Nephron progenitor cell (in vitro differentiated cells): ENCODE results near the gene TBC1D12.

Experiments
- DNase-seq: peaks from one replicate; pipeline ENCODE4 v3.0.0; 2021
- H3K27ac Mint-ChIP-seq: 2 replicates; pipeline ENCODE4 v1.8.0; 2021; ENCODE audit warnings: mild to moderate bottlenecking, moderate library complexity, mixed read lengths
- H3K27me3 Mint-ChIP-seq: 2 replicates; pipeline ENCODE4 v1.8.0; 2021; ENCODE audit warnings: mild to moderate bottlenecking, low read depth, mixed read lengths; ENCODE audit not compliant: poor library complexity
- H3K36me3 Mint-ChIP-seq: 2 replicates; pipeline ENCODE4 v1.8.0; 2021; ENCODE audit warnings: low read depth, mixed read lengths
- H3K4me1 Mint-ChIP-seq: 2 replicates; pipeline ENCODE4 v1.8.0; 2021; ENCODE audit warnings: mixed read lengths
- H3K4me3 Mint-ChIP-seq: 2 replicates; pipeline ENCODE4 v1.8.0; 2021; ENCODE audit warnings: mild to moderate bottlenecking, moderate library complexity, mixed read lengths
- H3K9me3 Mint-ChIP-seq: 2 replicates; pipeline ENCODE4 v1.8.0; 2021; ENCODE audit warnings: mild to moderate bottlenecking, moderate library complexity, mixed read lengths
- CTCF ChIP-seq: fragments of 200-600 bp; sonication (generic); IDR thresholded peaks from 2 replicates; pipeline ENCODE4 v1.5.0; 2021; ENCODE audit warnings: antibody characterized with exemption

TBC1D12 gene

GRCh38 chr10:94489107-94489506 is 86.8 kb downstream of the TBC1D12 start:
- no peaks in the 10 kb centered on the region for H3K4me1 Mint-ChIP-seq
- no peak overlapping the region for H3K4me3 Mint-ChIP-seq
- peaks cover 24% of the 10 kb centered on the region for H3K36me3 Mint-ChIP-seq
- no peak for DNase-seq
- H3K27me3 Mint-ChIP-seq: no peaks in the 10 kb centered on the region
- peaks cover 26% of the 10 kb centered on the region for H3K9me3 Mint-ChIP-seq
- TF ChIP-seq CTCF: no peak
- H3K27ac Mint-ChIP-seq: no peak overlapping the region

- Mint-ChIP-seq H3K4me3 (no peak overlapping the region), H3K4me1 (no peaks in the 10 kb centered on the region), H3K9me3 (peaks cover 15% of the 10 kb centered on the region), H3K36me3 (peaks cover 14% of the 10 kb centered on the region), H3K27ac (no peak overlapping the region), H3K27me3 (no peaks in the 10 kb centered on the region)
- no peak for TF ChIP-seq CTCF
- no peak for DNase-seq
These were observed 87.8 kb downstream of the TBC1D12 start for GRCh38 chr10:94489976-94490788.

- Mint-ChIP-seq H3K27me3 (no peaks in the 10 kb centered on the region), H3K4me1 (no peaks in the 10 kb centered on the region), H3K27ac (no peak overlapping the region), H3K9me3 (peaks cover 10% of the 10 kb centered on the region), H3K36me3 (peaks cover 9% of the 10 kb centered on the region), H3K4me3 (no peak overlapping the region)
- TF ChIP-seq CTCF: no peak
- no peak for DNase-seq
These were observed 88.4 kb downstream of the TBC1D12 start for GRCh38 chr10:94490789-94491039.

GRCh38 chr10:94493463-94493862 is 91.1 kb downstream of the TBC1D12 start:
- no peaks in the 10 kb centered on the region for H3K4me1 Mint-ChIP-seq
- no peaks in the 10 kb centered on the region for H3K27me3 Mint-ChIP-seq
- TF ChIP-seq CTCF: no peak
- H3K36me3 Mint-ChIP-seq: peaks cover 5% of the 10 kb centered on the region
- H3K27ac Mint-ChIP-seq: no peak overlapping the region
- no peaks in the 10 kb centered on the region for H3K9me3 Mint-ChIP-seq
- H3K4me3 Mint-ChIP-seq: no peak overlapping the region
- DNase-seq: no peak

GRCh38 chr10:94496010-94496409 is 93.7 kb downstream of the TBC1D12 start:
- no peak for TF ChIP-seq CTCF
- Mint-ChIP-seq H3K27ac (no peak overlapping the region), H3K27me3 (no peaks in the 10 kb centered on the region), H3K36me3 (peaks cover 5% of the 10 kb centered on the region), H3K4me3 (no peak overlapping the region), H3K4me1 (no peaks in the 10 kb centered on the region), H3K9me3 (no peaks in the 10 kb centered on the region)
- no peak for DNase-seq

- no peak overlapping the region for H3K4me3 Mint-ChIP-seq
- H3K36me3 Mint-ChIP-seq: peaks cover 5% of the 10 kb centered on the region
- no peak for TF ChIP-seq CTCF
- no peak overlapping the region for H3K27ac Mint-ChIP-seq
- H3K9me3 Mint-ChIP-seq: no peaks in the 10 kb centered on the region
- no peaks in the 10 kb centered on the region for H3K27me3 Mint-ChIP-seq
- H3K4me1 Mint-ChIP-seq: no peaks in the 10 kb centered on the region
- no peak for DNase-seq
These were observed 94.3 kb downstream of the TBC1D12 start for GRCh38 chr10:94496646-94497045.
